BJ (cell line): ENCODE data around the gene U2AF2. TPM values are rescaled to one million over a fixed set of nuclear protein-coding genes. Genes with fewer than 3 reads are reported as not detected.

Source experiments
- CTCF ChIA-PET: fragments of 350-600 bp; formaldehyde crosslinking; extraction: SDS; loops from one replicate; lab custom pipeline; 2021; ENCODE audit warnings: antibody characterized with exemption, inconsistent platforms; lab: Yijun Ruan, JAX
- POLR2A ChIA-PET: fragments of 300-600 bp; sonication (Branson Sonifier 250); formaldehyde crosslinking; extraction: SDS; loops from one replicate; lab custom pipeline; 2021; ENCODE audit warnings: antibody characterized with exemption; lab: Charles Lee
- DNase-seq: peaks from one replicate; pipeline ENCODE4 v3.0.0-alpha.2; 2011; ENCODE audit warnings: low read depth
- H3K27me3 ChIP-seq: 2 replicates; pipeline ENCODE4 v1.6.0; 2011; ENCODE audit warnings: low read length; ENCODE audit not compliant: control insufficient read depth, insufficient read depth
- H3K36me3 ChIP-seq: 2 replicates; pipeline ENCODE4 v1.5.1; 2011; ENCODE audit warnings: low read length; ENCODE audit not compliant: control insufficient read depth, insufficient read depth
- H3K4me3 ChIP-seq: 2 replicates; pipeline ENCODE4 v1.5.1; 2011; ENCODE audit warnings: low read depth, mild to moderate bottlenecking, control low read depth, low read length
- polyA plus RNA-seq: library from polyadenylated mRNA; depleted of rRNA; stranded (reverse); fragments of >200 nt; gene quantifications from 2 replicates; pipeline ENCODE4 v1.2.3, GENCODE V29; 2011
- TF ChIP-seq, protein P1 (sequence below): IDR thresholded peaks from 2 replicates; pipeline ENCODE4 v1.5.1; 2011; ENCODE audit warnings: low read depth, mild to moderate bottlenecking, control low read depth, inconsistent platforms, low read length, moderate library complexity; ENCODE audit not compliant: insufficient read depth

The U2AF2 gene
- polyA plus RNA-seq, 1 experiment, result 170 TPM

DNA sequence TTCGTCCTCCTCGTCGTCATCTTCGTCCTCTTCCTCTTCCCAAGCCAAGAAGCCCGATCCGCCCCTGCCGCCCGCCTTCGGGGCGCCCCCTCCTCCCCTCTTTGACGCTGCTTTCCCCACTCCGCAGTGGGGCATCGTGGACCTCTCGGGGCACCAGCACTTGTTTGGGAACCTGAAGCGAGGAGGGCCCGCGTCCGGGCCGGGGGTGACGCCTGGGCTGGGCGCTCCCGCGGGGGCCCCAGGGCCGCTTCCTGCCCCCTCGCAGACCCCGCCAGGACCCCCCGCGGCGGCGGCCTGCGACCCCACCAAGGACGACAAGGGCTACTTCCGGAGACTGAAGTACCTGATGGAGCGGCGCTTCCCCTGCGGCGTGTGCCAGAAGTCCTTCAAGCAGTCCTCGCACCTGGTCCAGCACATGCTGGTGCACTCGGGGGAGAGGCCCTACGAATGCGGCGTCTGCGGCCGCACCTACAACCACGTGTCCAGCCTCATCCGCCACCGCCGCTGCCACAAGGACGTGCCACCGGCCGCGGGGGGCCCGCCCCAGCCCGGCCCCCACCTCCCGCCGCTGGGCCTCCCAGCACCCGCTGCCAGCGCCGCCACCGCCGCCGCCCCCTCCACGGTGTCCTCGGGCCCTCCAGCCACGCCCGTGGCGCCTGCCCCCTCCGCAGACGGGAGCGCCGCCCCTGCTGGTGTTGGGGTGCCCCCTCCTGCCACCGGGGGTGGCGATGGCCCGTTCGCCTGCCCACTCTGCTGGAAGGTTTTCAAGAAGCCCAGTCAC lies 40.7 kb upstream of the U2AF2 start:
- DNase-seq, result no peak
- no peak overlapping the region for H3K4me3 ChIP-seq
- ChIA-PET CTCF (interaction anchor here (1.0 kb wide), 1 partner anchor 18 kb away, joined by 3 read pairs; no protein-coding TSS in a partner anchor), POLR2A (no interaction called here)
- TF ChIP-seq, protein P1, sequence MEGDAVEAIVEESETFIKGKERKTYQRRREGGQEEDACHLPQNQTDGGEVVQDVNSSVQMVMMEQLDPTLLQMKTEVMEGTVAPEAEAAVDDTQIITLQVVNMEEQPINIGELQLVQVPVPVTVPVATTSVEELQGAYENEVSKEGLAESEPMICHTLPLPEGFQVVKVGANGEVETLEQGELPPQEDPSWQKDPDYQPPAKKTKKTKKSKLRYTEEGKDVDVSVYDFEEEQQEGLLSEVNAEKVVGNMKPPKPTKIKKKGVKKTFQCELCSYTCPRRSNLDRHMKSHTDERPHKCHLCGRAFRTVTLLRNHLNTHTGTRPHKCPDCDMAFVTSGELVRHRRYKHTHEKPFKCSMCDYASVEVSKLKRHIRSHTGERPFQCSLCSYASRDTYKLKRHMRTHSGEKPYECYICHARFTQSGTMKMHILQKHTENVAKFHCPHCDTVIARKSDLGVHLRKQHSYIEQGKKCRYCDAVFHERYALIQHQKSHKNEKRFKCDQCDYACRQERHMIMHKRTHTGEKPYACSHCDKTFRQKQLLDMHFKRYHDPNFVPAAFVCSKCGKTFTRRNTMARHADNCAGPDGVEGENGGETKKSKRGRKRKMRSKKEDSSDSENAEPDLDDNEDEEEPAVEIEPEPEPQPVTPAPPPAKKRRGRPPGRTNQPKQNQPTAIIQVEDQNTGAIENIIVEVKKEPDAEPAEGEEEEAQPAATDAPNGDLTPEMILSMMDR, result no peak
- H3K27me3 ChIP-seq, result no peaks in the 10 kb centered on the region
- peaks cover 21% of the 10 kb centered on the region for H3K36me3 ChIP-seq

DNA sequence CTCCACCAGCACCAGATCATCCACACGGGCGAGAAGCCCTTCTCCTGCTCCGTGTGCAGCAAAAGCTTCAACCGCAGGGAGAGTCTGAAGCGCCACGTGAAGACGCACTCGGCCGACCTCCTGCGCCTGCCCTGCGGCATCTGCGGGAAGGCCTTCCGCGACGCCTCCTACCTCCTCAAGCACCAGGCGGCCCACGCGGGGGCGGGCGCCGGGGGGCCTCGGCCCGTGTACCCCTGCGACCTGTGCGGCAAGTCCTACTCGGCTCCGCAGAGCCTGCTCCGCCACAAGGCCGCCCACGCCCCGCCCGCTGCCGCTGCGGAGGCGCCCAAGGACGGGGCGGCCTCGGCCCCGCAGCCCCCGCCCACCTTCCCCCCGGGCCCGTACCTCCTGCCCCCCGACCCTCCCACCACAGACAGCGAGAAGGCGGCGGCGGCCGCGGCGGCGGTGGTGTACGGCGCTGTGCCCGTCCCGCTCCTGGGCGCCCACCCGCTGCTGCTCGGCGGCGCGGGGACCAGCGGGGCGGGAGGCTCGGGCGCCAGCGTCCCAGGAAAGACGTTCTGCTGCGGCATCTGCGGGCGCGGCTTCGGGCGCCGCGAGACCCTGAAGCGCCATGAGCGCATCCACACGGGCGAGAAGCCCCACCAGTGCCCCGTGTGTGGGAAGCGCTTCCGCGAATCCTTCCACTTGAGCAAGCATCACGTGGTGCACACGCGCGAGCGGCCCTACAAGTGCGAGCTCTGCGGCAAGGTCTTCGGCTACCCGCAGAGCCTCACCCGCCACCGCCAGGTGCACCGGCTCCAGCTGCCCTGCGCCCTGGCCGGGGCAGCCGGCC lies 39.9 kb upstream of the U2AF2 start:
- H3K27me3 ChIP-seq, result no peaks in the 10 kb centered on the region
- ChIA-PET CTCF (interaction anchor here (1.0 kb wide), 1 partner anchor 18 kb away, joined by 3 read pairs; no protein-coding TSS in a partner anchor), POLR2A (no interaction called here)

DNA sequence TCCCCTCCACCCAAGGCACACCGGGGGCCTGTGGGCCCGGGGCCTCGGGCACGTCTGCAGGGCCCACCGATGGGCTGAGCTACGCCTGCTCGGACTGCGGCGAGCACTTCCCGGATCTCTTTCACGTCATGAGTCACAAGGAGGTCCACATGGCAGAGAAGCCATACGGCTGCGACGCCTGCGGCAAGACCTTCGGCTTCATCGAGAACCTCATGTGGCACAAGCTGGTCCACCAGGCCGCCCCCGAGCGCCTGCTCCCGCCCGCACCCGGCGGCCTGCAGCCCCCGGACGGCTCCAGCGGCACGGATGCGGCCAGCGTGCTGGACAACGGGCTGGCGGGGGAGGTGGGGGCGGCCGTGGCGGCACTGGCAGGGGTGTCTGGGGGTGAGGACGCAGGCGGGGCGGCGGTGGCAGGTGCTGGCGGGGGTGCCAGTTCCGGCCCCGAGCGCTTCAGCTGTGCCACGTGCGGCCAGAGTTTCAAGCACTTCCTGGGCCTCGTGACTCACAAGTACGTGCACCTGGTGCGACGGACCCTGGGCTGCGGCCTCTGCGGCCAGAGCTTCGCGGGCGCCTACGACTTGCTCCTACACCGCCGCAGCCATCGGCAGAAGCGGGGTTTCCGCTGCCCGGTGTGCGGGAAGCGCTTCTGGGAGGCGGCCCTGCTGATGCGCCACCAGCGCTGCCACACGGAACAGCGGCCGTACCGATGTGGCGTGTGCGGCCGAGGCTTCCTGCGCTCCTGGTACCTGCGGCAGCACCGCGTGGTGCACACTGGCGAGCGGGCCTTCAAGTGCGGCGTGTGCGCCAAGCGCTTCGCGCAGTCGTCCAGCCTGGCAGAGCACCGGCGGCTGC lies 39.1 kb upstream of the U2AF2 start:
- no peak overlapping the region for H3K4me3 ChIP-seq
- ChIA-PET CTCF (no interaction called here), POLR2A (no interaction called here)
- H3K36me3 ChIP-seq, result peaks cover 20% of the 10 kb centered on the region
- H3K27me3 ChIP-seq, result no peaks in the 10 kb centered on the region
- TF ChIP-seq, protein P1, result no peak
- no peak for DNase-seq

More for the DNA sequence above, 39.9 kb upstream of the U2AF2 start:
- no peak overlapping the region for H3K4me3 ChIP-seq
- TF ChIP-seq, protein P1, result no peak
- H3K36me3 ChIP-seq, result peaks cover 21% of the 10 kb centered on the region
- DNase-seq, result no peak

DNA sequence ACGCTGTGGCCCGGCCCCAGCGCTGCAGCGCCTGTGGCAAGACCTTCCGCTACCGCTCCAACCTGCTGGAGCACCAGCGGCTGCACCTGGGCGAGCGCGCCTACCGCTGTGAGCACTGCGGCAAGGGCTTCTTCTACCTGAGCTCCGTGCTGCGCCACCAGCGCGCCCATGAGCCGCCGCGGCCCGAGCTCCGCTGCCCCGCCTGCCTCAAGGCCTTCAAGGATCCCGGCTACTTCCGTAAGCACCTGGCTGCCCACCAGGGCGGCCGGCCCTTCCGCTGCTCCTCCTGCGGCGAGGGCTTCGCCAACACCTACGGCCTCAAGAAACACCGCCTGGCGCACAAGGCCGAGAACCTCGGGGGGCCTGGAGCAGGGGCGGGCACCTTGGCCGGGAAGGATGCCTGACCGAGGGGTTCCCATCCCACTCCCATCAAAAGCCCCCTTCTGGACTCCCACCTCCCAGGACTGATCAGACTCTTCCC lies 38.4 kb upstream of the U2AF2 start:
- peaks cover 22% of the 10 kb centered on the region for H3K36me3 ChIP-seq
- no peak overlapping the region for H3K4me3 ChIP-seq
- no peak for DNase-seq
- ChIA-PET CTCF (interaction anchor here (5.0 kb wide), 1 partner anchor 10 kb away, joined by 40 read pairs; the partner anchor contains the start of gene ZNF865), POLR2A (no interaction called here)
- no peaks in the 10 kb centered on the region for H3K27me3 ChIP-seq
- TF ChIP-seq, protein P1, result no peak
